H1 (cell line): ENCODE results near the gene REPIN1.

Source experiments
- CHD1 ChIP-seq: IDR thresholded peaks from 2 replicates; pipeline ENCODE4 v1.6.1; 2012; ENCODE audit warnings: low read depth, low read length, improper control_type of control experiment
- RAD21 ChIP-seq, 2 experiments: IDR thresholded peaks in 1 of 2; conservative IDR thresholded peaks in 1 of 2; 2 replicates each; pipeline ENCODE4 v1.6.1; 2011; ENCODE audit warnings: low read depth in 2 of 2, low read length in 2 of 2, improper control_type of control experiment in 1 of 2, inconsistent platforms in 1 of 2, mild to moderate bottlenecking in 1 of 2, moderate library complexity in 1 of 2
- YY1 ChIP-seq: IDR thresholded peaks from 2 replicates; pipeline ENCODE4 v1.6.1; 2011; ENCODE audit warnings: low read depth, mild to moderate bottlenecking, low read length

- TF ChIP-seq YY1 (no peak), CHD1 (no peak), RAD21 (IDR thresholded peaks at IDR 0.05 in 1 of 2, conservative IDR thresholded peaks at IDR 0.05 in 1 of 2; ENCODE audit: low read depth in 2 of 2, low read length in 2 of 2) (no peak)
Observed at GRCh38 chr7:150402671-150403321, 34.2 kb downstream of the REPIN1 start.
